Endometrium (tissue), 2 donors: ENCODE data around the gene MRPS2.

ENCODE experiments used
- FAIRE-seq: peaks from 2 replicates; lab custom pipeline; 2012; peaks lifted over from hg19 to GRCh38; lab: Jason Lieb, UNC
- donor health status: control.
- donor health status: control.

MRPS2 gene

GRCh38 chr9:135480940-135481310, 19.6 kb upstream of the MRPS2 start:
- FAIRE-seq, result no peak

- no peak for FAIRE-seq
These were observed 18.3 kb upstream of the MRPS2 start for GRCh38 chr9:135482015-135482754.

GRCh38 chr9:135484460-135485277, 15.8 kb upstream of the MRPS2 start:
- no peak for FAIRE-seq

GRCh38 chr9:135485385-135485784, 15.1 kb upstream of the MRPS2 start:
- no peak for FAIRE-seq

- no peak for FAIRE-seq
These were observed 14.7 kb upstream of the MRPS2 start for GRCh38 chr9:135485832-135486231.

- no peak for FAIRE-seq
These were observed 14.0 kb upstream of the MRPS2 start for GRCh38 chr9:135486267-135487065.

- no peak for FAIRE-seq
These were observed 13.0 kb upstream of the MRPS2 start for GRCh38 chr9:135487281-135488012.

- no peak for FAIRE-seq
These were observed 12.5 kb upstream of the MRPS2 start for GRCh38 chr9:135488013-135488330.

GRCh38 chr9:135488527-135488926, 12.0 kb upstream of the MRPS2 start:
- FAIRE-seq, result no peak

GRCh38 chr9:135489188-135489906, 11.1 kb upstream of the MRPS2 start:
- FAIRE-seq, result no peak

- FAIRE-seq, result no peak
These were observed 10.2 kb upstream of the MRPS2 start for GRCh38 chr9:135490166-135490870.

- FAIRE-seq, result no peak
These were observed 9.5 kb upstream of the MRPS2 start for GRCh38 chr9:135490980-135491464.

GRCh38 chr9:135491764-135492163, 8.7 kb upstream of the MRPS2 start:
- FAIRE-seq, result no peak

- no peak for FAIRE-seq
These were observed 7.4 kb upstream of the MRPS2 start for GRCh38 chr9:135492886-135493669.

- no peak for FAIRE-seq
These were observed 5.5 kb upstream of the MRPS2 start for GRCh38 chr9:135494791-135495559.

GRCh38 chr9:135498381-135499126, 1.9 kb upstream of the MRPS2 start:
- no peak for FAIRE-seq

GRCh38 chr9:135499326-135500070, 984 bp upstream of the MRPS2 start:
- no peak for FAIRE-seq

- no peak for FAIRE-seq
These were observed 384 bp upstream of the MRPS2 start for GRCh38 chr9:135500071-135500524.
